ENCODE data around the gene CD14.

Gene CD14

DNA sequence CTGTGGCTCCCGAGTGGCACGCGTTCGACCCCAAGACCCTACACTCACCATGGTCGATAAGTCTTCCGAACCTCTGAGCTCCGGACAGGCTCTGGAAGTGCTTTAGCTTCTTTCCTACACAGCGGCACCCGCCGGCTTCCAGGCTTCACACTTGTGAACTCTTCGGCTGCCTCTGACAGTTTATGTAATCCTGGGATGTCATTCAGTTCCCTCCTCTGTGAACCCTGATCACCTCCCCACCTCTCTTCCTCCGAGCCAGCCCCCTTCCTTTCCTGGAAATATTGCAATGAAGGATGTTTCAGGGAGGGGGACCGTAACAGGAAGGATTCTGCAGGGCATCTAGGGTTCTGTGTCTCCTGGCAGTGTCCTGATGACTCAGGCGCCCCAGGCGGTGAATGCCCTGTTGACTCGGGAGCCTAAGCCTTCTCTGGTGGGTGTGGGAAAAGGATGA, at the start of gene CD14:
TSS of gene CD14 (minus strand) at position 155 of the 451 bp plus-strand sequence. CDS start at position 51, 104 bp downstream.
- peak; percentile 30 for TF ChIP-seq CTCF (conservative IDR thresholded peaks at IDR 0.05; ENCODE audit: low read depth, low read length)
- peak; percentile 44 for DNase-seq (ENCODE audit: low read depth)
- peak within 1 kb of the TSS; percentile 57 for H3K4me3 ChIP-seq (ENCODE audit: low read depth, low read length)

DNA sequence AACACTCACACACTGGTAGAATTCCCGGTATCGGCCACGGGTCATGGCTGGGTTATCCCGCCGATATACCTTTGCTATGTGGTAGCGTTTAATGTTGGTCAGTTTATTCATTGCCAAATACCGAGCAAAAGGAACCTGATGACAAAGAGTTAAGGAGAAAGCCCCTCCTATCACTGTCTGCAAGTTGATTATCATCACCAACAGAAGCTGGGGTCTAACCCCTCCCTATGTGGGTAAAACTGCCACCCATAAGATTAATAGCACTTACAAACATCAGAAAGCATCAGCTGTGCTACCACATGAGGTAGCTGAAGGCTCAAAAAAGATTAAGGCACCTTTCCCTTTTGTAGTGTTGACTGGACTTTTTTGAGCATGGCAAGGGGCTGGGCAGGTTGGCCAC, 46.0 kb upstream of the CD14 start:
- DNase-seq (ENCODE audit: low read depth): no peak
- no peak overlapping the region for H3K4me3 ChIP-seq (ENCODE audit: low read depth, low read length)
- TF ChIP-seq CTCF (conservative IDR thresholded peaks at IDR 0.05; ENCODE audit: low read depth, low read length): no peak

GRCh38 chr5:140677947-140678346, 45.0 kb upstream of the CD14 start:
- TF ChIP-seq CTCF (conservative IDR thresholded peaks at IDR 0.05; ENCODE audit: low read depth, low read length): no peak
- no peak for DNase-seq (ENCODE audit: low read depth)
- H3K4me3 ChIP-seq (ENCODE audit: low read depth, low read length): no peak overlapping the region

GRCh38 chr5:140674629-140675028, 41.7 kb upstream of the CD14 start:
- no peak overlapping the region for H3K4me3 ChIP-seq (ENCODE audit: low read depth, low read length)
- no peak for TF ChIP-seq CTCF (conservative IDR thresholded peaks at IDR 0.05; ENCODE audit: low read depth, low read length)
- DNase-seq (ENCODE audit: low read depth): no peak

DNA sequence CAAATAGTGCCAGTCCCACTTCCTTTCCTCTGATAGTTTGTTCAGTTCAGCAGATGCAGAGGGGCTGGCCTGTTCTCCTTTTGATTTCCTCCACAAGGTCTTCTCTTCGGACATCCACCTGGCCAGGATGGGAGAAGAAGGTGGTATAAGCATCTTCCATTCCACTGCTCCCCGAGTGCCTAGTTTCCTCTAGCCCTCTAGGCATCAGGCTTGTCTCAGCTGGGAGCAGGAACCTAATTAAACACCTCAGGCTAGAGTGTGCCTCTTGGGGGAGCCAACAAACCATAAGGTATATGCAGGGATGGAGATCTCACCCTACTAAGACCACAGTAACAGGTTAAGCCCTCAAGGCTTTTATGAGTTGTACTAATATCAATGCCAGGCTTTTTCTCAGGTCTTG, 41.2 kb upstream of the CD14 start:
- DNase-seq (ENCODE audit: low read depth): no peak
- H3K4me3 ChIP-seq (ENCODE audit: low read depth, low read length): no peak overlapping the region
- TF ChIP-seq CTCF (conservative IDR thresholded peaks at IDR 0.05; ENCODE audit: low read depth, low read length): no peak

- no peak for DNase-seq (ENCODE audit: low read depth)
- TF ChIP-seq CTCF (conservative IDR thresholded peaks at IDR 0.05; ENCODE audit: low read depth, low read length): no peak
- H3K4me3 ChIP-seq (ENCODE audit: low read depth, low read length): peak within 1 kb of the TSS; percentile 36
Observed at GRCh38 chr5:140673187-140673976, 40.4 kb upstream of the CD14 start, which contains the start of gene DND1. DND1 (minus strand) TSS chr5:140673576; CDS start chr5:140673542, 34 bp downstream.
